Astrocyte of the spinal cord (primary cell): Measurements from ENCODE around the gene CADPS.

Experiments
- DNase-seq: peaks from one replicate; pipeline ENCODE4 v3.0.0; 2011; ENCODE audit warnings: low read depth, low spot score
- H3K4me3 ChIP-seq: 2 replicates; pipeline ENCODE4 v1.5.1; 2011; ENCODE audit warnings: low read depth, mild to moderate bottlenecking, low read length, moderate library complexity
- CTCF ChIP-seq: IDR thresholded peaks from 2 replicates; pipeline ENCODE4 v1.5.1; 2012; ENCODE audit warnings: low read depth, mild to moderate bottlenecking, low read length, inconsistent platforms
- in situ Hi-C: cut with HindIII; loops from 2 replicates; pipeline ENCODE4 v1.10.0; 2017; ENCODE audit warnings: low sequenced_read_pairs

Gene CADPS

GRCh38 chr3:62892045-62892444 lies 16.8 kb upstream of the CADPS start:
- H3K4me3 ChIP-seq: no peak overlapping the region
- DNase-seq: no peak
- in situ Hi-C loops: no loop called here
- no peak for TF ChIP-seq CTCF

DNA sequence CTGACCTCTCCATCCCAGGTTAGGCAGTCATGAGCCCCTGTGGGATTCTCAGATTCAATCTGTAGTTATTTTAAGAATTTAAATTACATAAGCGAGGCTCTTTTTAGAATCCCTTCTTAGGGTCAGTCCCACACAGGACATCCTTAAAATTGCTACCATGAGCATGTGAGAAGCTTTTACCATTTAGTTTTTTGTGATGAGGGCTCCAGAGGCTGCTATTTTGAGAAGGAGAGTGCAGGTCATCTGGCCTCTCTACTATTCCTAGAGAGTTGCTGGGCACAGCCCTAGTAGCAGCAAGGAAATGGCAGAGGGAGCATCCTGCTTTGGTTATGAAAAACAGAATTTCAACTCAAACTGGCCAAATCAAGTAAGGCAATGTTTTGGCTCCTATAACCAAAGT lies 13.6 kb upstream of the CADPS start:
- H3K4me3 ChIP-seq: no peak overlapping the region
- in situ Hi-C loops: no loop called here
- DNase-seq: no peak
- no peak for TF ChIP-seq CTCF

DNA sequence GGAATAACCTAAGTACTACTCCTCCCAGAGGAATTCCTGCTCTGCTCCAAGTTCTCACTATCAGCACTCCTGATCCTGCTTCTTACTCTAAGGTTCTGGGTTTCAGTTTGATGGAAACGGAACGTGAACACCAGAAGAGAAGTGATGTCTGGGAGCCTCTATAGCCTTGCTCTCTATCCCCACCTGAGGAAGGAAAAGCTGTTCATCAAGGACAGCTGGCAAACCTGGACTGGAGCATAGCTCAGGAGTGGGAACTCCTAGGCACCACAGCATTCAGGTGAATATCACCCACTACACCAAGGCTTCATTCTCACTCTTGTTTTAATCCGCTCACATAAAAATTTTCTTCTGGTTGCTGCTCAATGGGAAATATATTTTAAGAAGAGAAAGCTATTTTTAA lies 13.0 kb upstream of the CADPS start:
- in situ Hi-C loops: no loop called here
- DNase-seq: no peak
- no peak overlapping the region for H3K4me3 ChIP-seq
- no peak for TF ChIP-seq CTCF

- in situ Hi-C loops: no loop called here
- no peak for DNase-seq
- H3K4me3 ChIP-seq: no peak overlapping the region
- no peak for TF ChIP-seq CTCF
Measured at GRCh38 chr3:62885136-62885535, 9.9 kb upstream of the CADPS start.

DNA sequence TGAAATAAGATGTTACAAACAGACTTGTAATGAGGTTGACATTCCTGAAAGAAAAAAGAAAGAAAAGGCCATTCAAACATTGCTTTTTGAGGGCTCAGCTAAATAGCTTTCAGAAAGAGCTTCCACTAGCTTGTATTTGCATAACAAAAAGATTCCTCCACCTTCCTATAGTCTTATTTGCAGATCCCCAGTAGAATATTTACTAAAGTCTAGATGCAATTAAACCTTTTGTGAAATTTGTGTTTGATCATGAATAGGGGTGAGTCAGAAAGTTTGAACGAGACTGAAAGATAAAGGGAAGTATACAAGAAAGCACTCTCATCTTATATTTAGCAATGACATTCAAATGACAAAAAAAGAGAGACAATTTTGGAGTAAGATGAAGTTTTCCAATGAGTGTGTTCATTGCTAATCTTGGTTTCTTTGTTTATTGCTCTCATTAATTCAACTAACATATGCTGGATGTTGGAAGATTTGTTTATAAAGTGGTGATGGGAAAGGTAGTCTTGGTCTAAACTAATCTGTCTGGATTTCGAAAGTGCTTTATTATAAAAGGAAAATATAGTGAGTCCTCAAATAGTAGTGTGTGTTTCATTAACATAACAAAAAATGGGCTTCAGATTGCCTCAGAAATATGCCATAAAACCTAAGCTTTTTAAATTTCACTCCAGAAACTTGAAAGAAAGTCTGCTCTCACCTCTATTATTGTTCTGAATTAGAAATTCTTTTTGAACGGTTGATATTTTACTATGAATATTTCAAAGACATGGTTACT lies 9.1 kb upstream of the CADPS start:
- in situ Hi-C loops: no loop called here
- no peak overlapping the region for H3K4me3 ChIP-seq
- no peak for TF ChIP-seq CTCF
- DNase-seq: no peak

GRCh38 chr3:62882676-62883200 lies 7.5 kb upstream of the CADPS start:
- no peak for TF ChIP-seq CTCF
- no peak overlapping the region for H3K4me3 ChIP-seq
- in situ Hi-C loops: no loop called here
- no peak for DNase-seq
